NT2/D1 (cell line): ENCODE data around the gene VAPB.
"Not testable (repeated sequence)": the region's sequence is repeated elsewhere in the genome, so short reads cannot be mapped to it uniquely, and the experiment has no call there.

ENCODE experiments used
- DNase-seq: peaks from one replicate; pipeline ENCODE4 v3.0.0-alpha.2; 2011; ENCODE audit warnings: low read depth, low spot score
- H3K27me3 ChIP-seq: 2 replicates; pipeline ENCODE4 v1.6.0; 2011; ENCODE audit warnings: mild to moderate bottlenecking; ENCODE audit not compliant: insufficient read length, insufficient read depth
- H3K36me3 ChIP-seq: 2 replicates; pipeline ENCODE4 v1.6.1; 2011; ENCODE audit warnings: mild to moderate bottlenecking, low read length, mixed read lengths; ENCODE audit not compliant: insufficient read depth, insufficient read length
- H3K4me1 ChIP-seq: 2 replicates; pipeline ENCODE4 v1.5.1; 2011; ENCODE audit not compliant: insufficient read depth, insufficient read length
- H3K4me3 ChIP-seq: 2 replicates; pipeline ENCODE4 v1.5.1; 2011; ENCODE audit warnings: low read depth; ENCODE audit not compliant: insufficient read length
- H3K9ac ChIP-seq: 2 replicates; pipeline ENCODE4 v1.6.0; 2011; ENCODE audit warnings: low read depth; ENCODE audit not compliant: insufficient read length
- H3K9me3 ChIP-seq: 2 replicates; pipeline ENCODE4 v1.5.1; 2011; ENCODE audit warnings: mild to moderate bottlenecking, low read length; ENCODE audit not compliant: insufficient read depth
- SUZ12 ChIP-seq: IDR thresholded peaks from 2 replicates; pipeline ENCODE4 v1.6.1; 2011; ENCODE audit not compliant: insufficient read length, insufficient read depth; ENCODE audit errors: extremely low read depth
- YY1 ChIP-seq: IDR thresholded peaks from 2 replicates; pipeline ENCODE4 v1.6.1; 2011; ENCODE audit not compliant: insufficient read length, insufficient read depth
- ZNF274 ChIP-seq: IDR thresholded peaks from 2 replicates; pipeline ENCODE4 v1.6.1; 2011; ENCODE audit warnings: mild to moderate bottlenecking, low read depth, low read length

Gene VAPB

DNA sequence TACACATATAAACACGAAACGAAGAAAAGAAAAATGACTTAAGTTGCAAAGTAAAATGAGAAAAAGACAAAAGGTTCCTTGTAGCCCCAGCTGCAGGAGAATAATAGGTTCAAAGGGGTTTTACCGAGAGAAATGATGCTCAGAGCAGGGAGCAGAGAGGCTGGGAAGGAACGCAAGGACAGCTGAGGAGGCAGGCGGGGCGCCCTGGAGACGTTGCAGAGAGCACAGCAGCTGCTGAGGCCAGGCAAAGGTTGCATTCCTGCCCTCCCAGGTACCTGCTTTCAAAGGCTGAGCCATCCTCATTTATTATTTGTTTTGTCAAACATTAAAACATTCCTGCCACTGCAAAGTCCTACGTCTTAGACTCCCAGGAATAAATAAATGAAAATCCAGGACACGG, 16.2 kb upstream of the VAPB start:
- no peaks in the 10 kb centered on the region for H3K9me3 ChIP-seq
- TF ChIP-seq SUZ12 (no peak), ZNF274 (no peak), YY1 (no peak)
- no peaks in the 10 kb centered on the region for H3K36me3 ChIP-seq
- DNase-seq: no peak
- H3K4me3 ChIP-seq: no peak overlapping the region
- H3K4me1 ChIP-seq: peaks cover 11% of the 10 kb centered on the region
- no peak overlapping the region for H3K9ac ChIP-seq
- no peaks in the 10 kb centered on the region for H3K27me3 ChIP-seq

GRCh38 chr20:58373296-58373695, 15.7 kb upstream of the VAPB start:
- H3K27me3 ChIP-seq, H3K9me3 ChIP-seq, H3K9ac ChIP-seq, H3K4me3 ChIP-seq, DNase-seq, H3K36me3 ChIP-seq: not testable (repeated sequence)
- H3K4me1 ChIP-seq: peaks cover 11% of the 10 kb centered on the region

DNA sequence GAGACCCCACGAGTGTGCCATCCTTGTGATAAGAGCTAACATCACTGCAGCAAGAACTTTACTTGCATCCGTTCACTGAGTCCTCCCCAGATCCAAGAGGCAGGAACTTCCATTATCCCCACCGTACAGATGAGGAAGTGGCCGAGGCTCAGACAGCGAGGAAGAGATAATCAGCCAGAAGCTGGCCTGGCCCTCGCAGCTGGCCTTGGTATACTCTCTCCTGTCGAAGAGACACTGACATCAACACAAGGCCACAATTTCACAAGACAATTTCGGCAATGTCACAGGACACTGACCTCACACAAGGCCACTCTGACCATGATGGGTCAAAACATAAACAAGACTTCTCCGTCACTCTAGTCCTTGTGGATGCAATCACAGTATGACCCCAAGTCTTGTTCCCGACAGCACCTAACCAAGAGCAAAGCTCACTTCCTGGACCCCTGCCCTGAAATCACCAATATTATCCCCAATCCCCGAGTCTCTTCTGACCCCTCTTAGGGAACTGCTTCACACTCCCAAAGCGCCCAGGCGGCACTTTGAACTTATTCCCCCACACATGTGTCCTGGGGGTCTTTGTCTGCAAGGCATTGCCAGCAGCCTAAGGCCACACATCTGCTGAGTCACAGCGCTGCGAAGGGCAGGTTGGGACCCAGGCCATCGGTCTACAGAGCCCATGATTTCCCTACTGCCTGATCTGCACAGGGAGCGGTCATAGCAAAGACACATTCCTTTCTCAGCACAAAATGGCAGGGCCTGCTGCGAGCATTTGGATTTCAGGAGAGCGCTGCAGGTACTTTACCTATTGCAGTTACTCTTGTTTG, 14.8 kb upstream of the VAPB start:
- H3K9me3 ChIP-seq: no peaks in the 10 kb centered on the region
- no peaks in the 10 kb centered on the region for H3K36me3 ChIP-seq
- H3K9ac ChIP-seq: no peak overlapping the region
- no peak for TF ChIP-seq YY1
- no peak for TF ChIP-seq ZNF274
- TF ChIP-seq SUZ12: no peak
- H3K4me3 ChIP-seq: no peak overlapping the region
- no peak for DNase-seq
- peaks cover 11% of the 10 kb centered on the region for H3K4me1 ChIP-seq
- H3K27me3 ChIP-seq: no peaks in the 10 kb centered on the region

DNA sequence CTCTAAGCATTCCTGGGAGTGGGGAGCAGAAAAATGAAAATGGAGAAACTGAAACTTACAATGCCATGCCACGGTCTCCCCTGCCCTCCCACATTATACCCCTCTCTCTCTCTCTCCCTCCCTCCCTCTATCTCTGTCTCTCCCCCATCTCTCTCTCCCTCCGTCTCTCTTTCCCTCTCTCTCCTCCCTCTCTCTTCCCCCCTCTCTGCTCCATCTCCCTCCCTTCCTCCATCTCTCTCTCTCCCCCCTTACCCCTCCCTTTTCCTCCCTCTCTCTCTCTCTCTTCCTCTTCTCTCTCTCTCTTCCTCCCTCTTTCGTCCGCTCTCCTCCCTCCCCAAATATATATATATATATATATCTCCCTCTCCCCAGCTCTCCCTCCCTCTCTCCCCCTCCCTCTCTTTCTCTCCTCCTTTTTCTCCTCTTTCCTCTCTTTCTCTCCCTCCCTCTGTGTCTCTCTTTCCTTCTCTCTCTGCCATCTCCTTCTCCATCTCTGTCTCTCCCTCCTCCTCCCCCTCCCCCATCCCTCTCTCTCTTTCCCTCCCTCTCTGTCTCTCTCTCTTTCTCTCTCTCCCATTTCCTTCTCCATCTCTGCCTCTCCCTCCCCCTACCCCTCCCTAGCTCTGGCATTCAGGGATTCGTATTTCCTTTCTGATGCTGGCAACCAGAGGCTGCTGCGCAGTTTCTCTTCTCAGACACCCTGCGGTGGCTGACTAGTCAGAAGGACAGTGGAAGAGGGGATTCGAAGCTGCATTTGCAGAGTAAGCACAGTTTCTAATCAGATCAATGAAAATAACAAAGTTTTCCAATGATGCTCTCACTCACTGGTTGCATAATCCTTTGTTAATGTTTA, 13.9 kb upstream of the VAPB start:
- H3K9me3 ChIP-seq: no peaks in the 10 kb centered on the region
- no peak for TF ChIP-seq ZNF274
- no peak for TF ChIP-seq SUZ12
- no peak for TF ChIP-seq YY1
- no peaks in the 10 kb centered on the region for H3K27me3 ChIP-seq
- peak; percentile 48 for DNase-seq
- no peaks in the 10 kb centered on the region for H3K36me3 ChIP-seq
- H3K4me1 ChIP-seq: peaks cover 11% of the 10 kb centered on the region
- no peak overlapping the region for H3K4me3 ChIP-seq
- peak overlapping the region; percentile 39 for H3K9ac ChIP-seq

DNA sequence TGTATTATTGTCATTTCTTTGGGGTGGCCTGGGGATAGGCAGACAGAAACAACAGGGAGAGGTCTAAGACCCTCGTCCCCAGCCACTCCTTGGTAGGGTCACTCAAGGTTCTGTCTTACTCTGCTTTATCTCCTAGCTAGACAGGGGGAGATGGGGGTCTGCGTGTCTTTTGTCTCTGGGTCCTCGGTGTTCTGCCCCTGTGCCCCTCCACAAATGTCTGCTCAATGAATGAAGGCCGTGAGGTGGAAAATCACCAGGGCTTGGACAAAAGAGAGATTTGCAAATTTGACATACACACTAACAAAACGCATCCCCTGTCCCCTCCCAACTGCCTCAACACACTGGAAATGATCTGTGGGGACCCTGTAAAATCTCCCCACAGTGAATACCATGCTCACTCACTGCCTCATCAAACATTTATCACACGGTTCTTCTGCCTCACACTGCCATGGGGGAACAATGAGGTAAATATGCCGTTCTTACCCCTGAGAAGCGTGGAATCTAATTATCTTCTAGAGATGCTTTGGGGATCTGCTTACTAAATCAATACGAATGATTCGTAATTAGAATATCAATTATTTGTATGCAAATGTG, 13.2 kb upstream of the VAPB start:
- Histone ChIP-seq H3K4me1 (peaks cover 11% of the 10 kb centered on the region), H3K9me3 (peaks cover 4% of the 10 kb centered on the region; the same call in 1 of the 2 replicates), H3K9ac (peak overlapping the region; percentile 39), H3K4me3 (no peak overlapping the region), H3K27me3 (no peaks in the 10 kb centered on the region), H3K36me3 (no peaks in the 10 kb centered on the region)
- no peak for TF ChIP-seq YY1
- no peak for TF ChIP-seq ZNF274
- TF ChIP-seq SUZ12: no peak
- no peak for DNase-seq

DNA sequence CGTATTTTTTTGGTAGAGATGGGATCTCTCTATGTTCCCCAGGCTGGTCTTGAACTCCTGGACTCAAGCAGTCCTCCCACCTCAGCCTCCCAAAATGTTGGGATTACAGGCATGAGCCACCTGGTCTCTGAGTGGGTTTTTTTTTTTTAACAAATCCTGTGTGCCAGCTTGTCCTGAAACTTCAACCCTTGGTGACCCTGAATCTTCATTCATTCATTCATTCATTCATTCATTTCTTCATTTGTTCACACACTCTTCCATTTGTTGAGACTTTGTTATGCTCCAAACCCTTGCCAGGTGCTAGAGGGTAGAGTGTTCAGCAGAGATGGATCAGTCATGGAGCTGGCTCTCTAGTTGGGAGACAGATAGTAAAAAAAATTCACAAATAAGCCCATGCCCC, 12.0 kb upstream of the VAPB start:
- Histone ChIP-seq H3K9ac (no peak overlapping the region), H3K9me3 (peaks cover 16% of the 10 kb centered on the region), H3K4me1 (peaks cover 11% of the 10 kb centered on the region), H3K36me3 (no peaks in the 10 kb centered on the region), H3K27me3 (no peaks in the 10 kb centered on the region), H3K4me3 (no peak overlapping the region)
- no peak for DNase-seq
- TF ChIP-seq SUZ12 (no peak), YY1 (no peak), ZNF274 (no peak)
